Neural progenitor cell (in vitro differentiated cells): ENCODE results near the gene OTUD4. TPM values are rescaled to one million over a fixed set of nuclear protein-coding genes. Genes with fewer than 3 reads are reported as not detected.
A peak's percentile ranks its signal among the peaks of the same experiment; 100 is the strongest.

ENCODE experiments used
- DNase-seq: peaks from one replicate; pipeline ENCODE4 v3.0.0-alpha.2; 2016; ENCODE audit warnings: low spot score
- H2AFZ ChIP-seq: fragments of 200-600 bp; sonication (generic); replicated peaks from 2 replicates; pipeline ENCODE4 v1.6.1; 2016; ENCODE audit warnings: antibody characterized with exemption
- H3F3A ChIP-seq: fragments of 200-600 bp; sonication (generic); 2 replicates; pipeline ENCODE4 v1.6.1; 2016; ENCODE audit warnings: antibody characterized with exemption, low read depth
- H3K27ac ChIP-seq: fragments of 200-600 bp; sonication (generic); 2 replicates; pipeline ENCODE4 v1.5.1; 2016; ENCODE audit warnings: mild to moderate bottlenecking
- H3K27me3 ChIP-seq: fragments of 200-600 bp; sonication (generic); 2 replicates; pipeline ENCODE4 v1.6.1; 2016; ENCODE audit warnings: mild to moderate bottlenecking, moderate library complexity
- H3K36me3 ChIP-seq: fragments of 200-600 bp; sonication (generic); 2 replicates; pipeline ENCODE4 v1.5.1; 2016
- H3K4me1 ChIP-seq: fragments of 200-600 bp; sonication (generic); 2 replicates; pipeline ENCODE4 v1.6.1; 2016; ENCODE audit warnings: mixed run types
- H3K4me2 ChIP-seq: fragments of 200-600 bp; sonication (generic); 2 replicates; pipeline ENCODE4 v1.6.1; 2016
- H3K4me3 ChIP-seq: fragments of 200-600 bp; sonication (generic); 2 replicates; pipeline ENCODE4 v1.5.1; 2016
- H3K79me2 ChIP-seq: fragments of 200-600 bp; sonication (generic); 2 replicates; pipeline ENCODE4 v1.6.1; 2016; ENCODE audit warnings: low read depth
- H3K9ac ChIP-seq: fragments of 200-600 bp; sonication (generic); 2 replicates; pipeline ENCODE4 v1.6.1; 2016
- H3K9me3 ChIP-seq: fragments of 200-600 bp; sonication (generic); 2 replicates; pipeline ENCODE4 v1.5.1; 2016; ENCODE audit warnings: low read depth
- H4K20me1 ChIP-seq: fragments of 200-600 bp; sonication (generic); 2 replicates; pipeline ENCODE4 v1.6.1; 2016; ENCODE audit warnings: low read depth
- H3K27ac Mint-ChIP-seq: 3 replicates; pipeline ENCODE4 v1.8.0; 2021; ENCODE audit warnings: mixed read lengths
- H3K27me3 Mint-ChIP-seq: 2 replicates; pipeline ENCODE4 v1.8.0; 2022; ENCODE audit warnings: low read depth, mild to moderate bottlenecking, inconsistent platforms, moderate library complexity, mixed read lengths; ENCODE audit not compliant: insufficient read depth
- H3K36me3 Mint-ChIP-seq: 3 replicates; pipeline ENCODE4 v1.8.0; 2021; ENCODE audit warnings: mixed read lengths
- H3K4me1 Mint-ChIP-seq: 3 replicates; pipeline ENCODE4 v1.8.0; 2021; ENCODE audit warnings: mixed read lengths
- H3K4me3 Mint-ChIP-seq: 3 replicates; pipeline ENCODE4 v1.8.0; 2021; ENCODE audit warnings: mild to moderate bottlenecking, moderate library complexity, mixed read lengths
- H3K9me3 Mint-ChIP-seq: 3 replicates; pipeline ENCODE4 v1.8.0; 2020; ENCODE audit warnings: mixed read lengths
- EZH2 ChIP-seq: fragments of 200-600 bp; sonication (generic); IDR thresholded peaks from 2 replicates; pipeline ENCODE4 v1.6.1; 2017; ENCODE audit warnings: antibody characterized with exemption, mild to moderate bottlenecking, moderate library complexity
- EZH2phosphoT487 ChIP-seq: fragments of 200-600 bp; sonication (generic); IDR thresholded peaks from 2 replicates; pipeline ENCODE4 v1.6.1; 2017; ENCODE audit warnings: antibody characterized with exemption
- total RNA-seq: library from RNA; depleted of rRNA; stranded (reverse); fragments of >200 nt; gene quantifications from 2 replicates; pipeline ENCODE4 v1.2.3, GENCODE V29; 2015; ENCODE audit warnings: low replicate concordance
- TF ChIP-seq, protein P1 (sequence below): fragments of 200-600 bp; sonication (generic); IDR thresholded peaks from 2 replicates; pipeline ENCODE4 v1.5.1; 2017; ENCODE audit warnings: antibody characterized with exemption, mild to moderate bottlenecking

OTUD4 gene
- total RNA-seq, 1 donor from 2014 or later: 34.3 TPM

DNA sequence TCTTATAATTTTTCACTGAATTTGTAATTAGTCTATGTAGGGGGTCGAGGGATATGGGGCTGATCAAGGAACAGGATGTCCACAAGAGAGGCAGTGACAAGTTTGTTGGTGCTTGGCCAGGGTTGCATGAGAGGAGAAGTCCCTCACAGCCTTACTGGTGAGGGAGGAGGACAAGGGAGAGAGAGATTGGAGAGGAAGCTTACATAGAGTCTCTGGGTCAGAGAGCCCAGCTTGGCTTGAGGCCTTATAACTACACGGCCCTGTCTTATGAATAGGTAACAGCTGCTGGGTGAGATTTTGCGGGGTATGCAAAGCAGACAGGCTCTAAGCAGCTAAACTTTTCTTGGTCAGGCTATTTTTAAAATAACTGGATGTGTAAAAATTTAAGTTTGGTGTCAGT lies 37.9 kb upstream of the OTUD4 start:
- Histone ChIP-seq H3K36me3 (no peaks in the 10 kb centered on the region), H3K27ac (no peak overlapping the region), H3K4me3 (no peak overlapping the region), H3K27me3 (no peaks in the 10 kb centered on the region), H2AFZ (no peak overlapping the region), H3K79me2 (no peaks in the 10 kb centered on the region), H4K20me1 (no peaks in the 10 kb centered on the region), H3K4me2 (no peak overlapping the region), H3F3A (no peaks in the 10 kb centered on the region), H3K9ac (no peak overlapping the region), H3K9me3 (no peaks in the 10 kb centered on the region), H3K4me1 (peaks cover 7% of the 10 kb centered on the region)
- H3K4me1 Mint-ChIP-seq: peaks cover 5% of the 10 kb centered on the region
- TF ChIP-seq, protein P1, sequence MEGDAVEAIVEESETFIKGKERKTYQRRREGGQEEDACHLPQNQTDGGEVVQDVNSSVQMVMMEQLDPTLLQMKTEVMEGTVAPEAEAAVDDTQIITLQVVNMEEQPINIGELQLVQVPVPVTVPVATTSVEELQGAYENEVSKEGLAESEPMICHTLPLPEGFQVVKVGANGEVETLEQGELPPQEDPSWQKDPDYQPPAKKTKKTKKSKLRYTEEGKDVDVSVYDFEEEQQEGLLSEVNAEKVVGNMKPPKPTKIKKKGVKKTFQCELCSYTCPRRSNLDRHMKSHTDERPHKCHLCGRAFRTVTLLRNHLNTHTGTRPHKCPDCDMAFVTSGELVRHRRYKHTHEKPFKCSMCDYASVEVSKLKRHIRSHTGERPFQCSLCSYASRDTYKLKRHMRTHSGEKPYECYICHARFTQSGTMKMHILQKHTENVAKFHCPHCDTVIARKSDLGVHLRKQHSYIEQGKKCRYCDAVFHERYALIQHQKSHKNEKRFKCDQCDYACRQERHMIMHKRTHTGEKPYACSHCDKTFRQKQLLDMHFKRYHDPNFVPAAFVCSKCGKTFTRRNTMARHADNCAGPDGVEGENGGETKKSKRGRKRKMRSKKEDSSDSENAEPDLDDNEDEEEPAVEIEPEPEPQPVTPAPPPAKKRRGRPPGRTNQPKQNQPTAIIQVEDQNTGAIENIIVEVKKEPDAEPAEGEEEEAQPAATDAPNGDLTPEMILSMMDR: no peak
- TF ChIP-seq EZH2: no peak
- TF ChIP-seq EZH2phosphoT487: no peak
- no peaks in the 10 kb centered on the region for H3K9me3 Mint-ChIP-seq
- no peak for DNase-seq
- H3K27ac Mint-ChIP-seq: no peak overlapping the region
- H3K4me3 Mint-ChIP-seq: no peak overlapping the region
- peaks cover 5% of the 10 kb centered on the region for H3K27me3 Mint-ChIP-seq
- no peaks in the 10 kb centered on the region for H3K36me3 Mint-ChIP-seq

DNA sequence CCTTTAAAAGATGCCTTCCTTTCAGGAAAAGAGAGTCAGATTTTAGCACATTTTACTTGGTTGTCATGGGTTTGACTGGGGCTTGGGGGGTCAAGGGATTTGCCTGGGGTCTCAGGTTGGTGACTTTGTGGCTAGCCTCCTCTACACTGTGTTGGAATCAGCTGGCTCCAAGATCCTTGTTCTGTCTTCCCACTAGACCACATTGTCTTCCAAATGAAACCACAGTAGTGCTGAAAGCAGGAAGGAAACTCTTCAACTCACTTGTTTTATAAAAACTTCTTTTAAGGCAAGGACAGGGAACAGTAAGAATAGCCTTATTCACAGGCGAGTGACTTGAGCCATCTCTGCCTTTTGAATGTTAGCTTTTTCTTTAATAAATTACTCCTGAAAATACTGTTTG lies 37.0 kb upstream of the OTUD4 start:
- Histone ChIP-seq H3K4me2 (no peak overlapping the region), H3K27ac (no peak overlapping the region), H3K9ac (no peak overlapping the region), H4K20me1 (no peaks in the 10 kb centered on the region), H3K79me2 (no peaks in the 10 kb centered on the region), H3K4me1 (peaks cover 7% of the 10 kb centered on the region), H3K36me3 (no peaks in the 10 kb centered on the region), H3K4me3 (no peak overlapping the region), H3F3A (no peaks in the 10 kb centered on the region), H3K9me3 (no peaks in the 10 kb centered on the region), H2AFZ (peak overlapping the region; percentile 83), H3K27me3 (no peaks in the 10 kb centered on the region)
- H3K9me3 Mint-ChIP-seq: no peaks in the 10 kb centered on the region
- peak; percentile 6 for DNase-seq
- H3K36me3 Mint-ChIP-seq: no peaks in the 10 kb centered on the region
- H3K4me1 Mint-ChIP-seq: peaks cover 5% of the 10 kb centered on the region
- peaks cover 5% of the 10 kb centered on the region for H3K27me3 Mint-ChIP-seq
- no peak for TF ChIP-seq EZH2phosphoT487
- no peak for TF ChIP-seq EZH2
- TF ChIP-seq, protein P1: no peak
- no peak overlapping the region for H3K27ac Mint-ChIP-seq
- H3K4me3 Mint-ChIP-seq: no peak overlapping the region

DNA sequence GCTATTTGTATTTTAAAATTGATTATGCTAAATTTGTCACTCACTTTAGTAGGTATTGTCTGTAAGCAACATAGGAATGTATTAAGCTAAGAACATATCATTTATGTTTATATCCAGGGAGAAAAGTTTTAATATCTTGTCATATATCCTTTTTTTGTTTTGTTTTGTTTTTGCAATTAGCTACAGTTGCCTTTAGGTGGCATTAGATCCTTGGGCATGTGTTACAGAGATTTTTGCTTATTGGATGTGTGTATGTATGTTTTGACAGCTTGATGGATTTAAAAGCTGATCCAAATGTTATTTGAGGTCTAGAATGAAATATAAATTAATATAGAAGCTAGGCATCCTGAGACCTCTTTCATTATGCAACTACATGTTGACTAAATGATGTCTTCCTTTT lies 36.1 kb upstream of the OTUD4 start:
- TF ChIP-seq EZH2phosphoT487: no peak
- no peak for TF ChIP-seq EZH2
- TF ChIP-seq, protein P1: peak; percentile 69
- no peaks in the 10 kb centered on the region for H3K36me3 ChIP-seq
- no peak overlapping the region for H3K27ac ChIP-seq
- H3K4me3 ChIP-seq: no peak overlapping the region
- H3K9ac ChIP-seq: no peak overlapping the region
- no peak overlapping the region for H3K4me3 Mint-ChIP-seq
- peaks cover 5% of the 10 kb centered on the region for H3K4me1 Mint-ChIP-seq
- peaks cover 7% of the 10 kb centered on the region for H3K4me1 ChIP-seq
- H3K27me3 Mint-ChIP-seq: peaks cover 5% of the 10 kb centered on the region
- H3K27ac Mint-ChIP-seq: no peak overlapping the region
- no peak overlapping the region for H2AFZ ChIP-seq
- DNase-seq: no peak
- no peaks in the 10 kb centered on the region for H3K9me3 ChIP-seq
- H3K36me3 Mint-ChIP-seq: no peaks in the 10 kb centered on the region
- H3K79me2 ChIP-seq: no peaks in the 10 kb centered on the region
- H3K4me2 ChIP-seq: no peak overlapping the region
- H4K20me1 ChIP-seq: no peaks in the 10 kb centered on the region
- no peaks in the 10 kb centered on the region for H3K9me3 Mint-ChIP-seq
- H3F3A ChIP-seq: no peaks in the 10 kb centered on the region
- H3K27me3 ChIP-seq: no peaks in the 10 kb centered on the region
